WTC11 (cell line): ENCODE results near the gene DDX46. TPM values are rescaled to one million over a fixed set of nuclear protein-coding genes. Genes with fewer than 3 reads are reported as not detected.
"Not testable (repeated sequence)": the region's sequence is repeated elsewhere in the genome, so short reads cannot be mapped to it uniquely, and the experiment has no call there.

Experiments
- ATAC-seq: fragments of 200-7000 bp; cut with Tn5 transposase; 2 replicates; pipeline ENCODE4 v1.10.0; 2021; ENCODE audit warnings: mild to moderate bottlenecking, moderate library complexity
- CTCF ChIA-PET: fragments of 300-600 bp; sonication (Branson Sonifier 250); formaldehyde crosslinking; loops from one replicate; lab custom pipeline; 2021; ENCODE audit warnings: antibody characterized with exemption; lab: Charles Lee
- POLR2A ChIA-PET: fragments of 350-600 bp; sonication (Branson Sonifier 250); formaldehyde crosslinking; loops from one replicate; lab custom pipeline; 2021; ENCODE audit warnings: antibody characterized with exemption; lab: Charles Lee
- DNase-seq: peaks from one replicate; pipeline ENCODE4 v3.0.0; 2021; ENCODE audit warnings: low spot score
- H3K27ac Mint-ChIP-seq: 2 replicates; pipeline ENCODE4 v1.8.0; 2021; ENCODE audit warnings: mixed read lengths
- H3K27me3 Mint-ChIP-seq: 2 replicates; pipeline ENCODE4 v1.8.0; 2021; ENCODE audit warnings: low read depth, mild to moderate bottlenecking, moderate library complexity, mixed read lengths
- H3K36me3 Mint-ChIP-seq: 2 replicates; pipeline ENCODE4 v1.8.0; 2021; ENCODE audit warnings: mixed read lengths
- H3K4me1 Mint-ChIP-seq: 2 replicates; pipeline ENCODE4 v1.8.0; 2022; ENCODE audit warnings: mixed read lengths
- H3K4me3 Mint-ChIP-seq: 2 replicates; pipeline ENCODE4 v1.8.0; 2021; ENCODE audit warnings: mild to moderate bottlenecking, moderate library complexity, mixed read lengths
- H3K9me3 Mint-ChIP-seq: 2 replicates; pipeline ENCODE4 v1.8.0; 2021; ENCODE audit warnings: mixed read lengths
- CREM ChIP-seq: sonication (generic); formaldehyde crosslinking; IDR thresholded peaks from 2 replicates; pipeline ENCODE4 v1.8.1; 2022; ENCODE audit warnings: mild to moderate bottlenecking, missing genetic modification reagents, moderate library complexity
- E2F1 ChIP-seq: sonication (generic); formaldehyde crosslinking; IDR thresholded peaks from 2 replicates; pipeline ENCODE4 v1.8.0; 2022; ENCODE audit warnings: mild to moderate bottlenecking, missing genetic modification reagents
- ELF4 ChIP-seq: sonication (generic); formaldehyde crosslinking; IDR thresholded peaks from 2 replicates; pipeline ENCODE4 v1.8.1; 2022; ENCODE audit warnings: low read depth, mild to moderate bottlenecking, moderate library complexity, missing genetic modification reagents
- GRHL2 ChIP-seq: fragments of 250-450 bp; sonication (Bioruptor Pico); IDR thresholded peaks from 2 replicates; pipeline ENCODE4 v1.8.0; 2022; ENCODE audit warnings: mild to moderate bottlenecking, moderate library complexity; ENCODE audit not compliant: insufficient replicate concordance, severe bottlenecking
- HMGXB4 ChIP-seq: sonication (generic); formaldehyde crosslinking; IDR thresholded peaks from 2 replicates; pipeline ENCODE4 v1.8.1; 2023; ENCODE audit warnings: mild to moderate bottlenecking, moderate library complexity, missing genetic modification reagents
- IRF1 ChIP-seq: sonication (generic); formaldehyde crosslinking; IDR thresholded peaks from 2 replicates; pipeline ENCODE4 v1.8.0; 2023; ENCODE audit warnings: missing genetic modification reagents
- MLX ChIP-seq: sonication (generic); formaldehyde crosslinking; IDR thresholded peaks from 2 replicates; pipeline ENCODE4 v1.8.1; 2023; ENCODE audit warnings: mild to moderate bottlenecking, missing genetic modification reagents, moderate library complexity
- MXD4 ChIP-seq: fragments of 250-450 bp; sonication (Bioruptor Pico); IDR thresholded peaks from 2 replicates; pipeline ENCODE4 v1.8.0; 2021; ENCODE audit warnings: mild to moderate bottlenecking, moderate library complexity, borderline replicate concordance
- NFYB ChIP-seq: sonication (generic); formaldehyde crosslinking; conservative IDR thresholded peaks from 2 replicates; pipeline ENCODE4 v1.8.0; 2022; ENCODE audit warnings: low read depth, missing genetic modification reagents
- NR1H2 ChIP-seq: sonication (generic); formaldehyde crosslinking; IDR thresholded peaks from 2 replicates; pipeline ENCODE4 v1.9.0; 2021; ENCODE audit warnings: mild to moderate bottlenecking, moderate library complexity, missing genetic modification reagents
- STAT6 ChIP-seq: sonication (generic); formaldehyde crosslinking; conservative IDR thresholded peaks from 2 replicates; pipeline ENCODE4 v1.8.1; 2023; ENCODE audit warnings: mild to moderate bottlenecking, low read depth, missing genetic modification reagents, moderate library complexity
- TEAD1 ChIP-seq: sonication (generic); formaldehyde crosslinking; IDR thresholded peaks from 2 replicates; pipeline ENCODE4 v1.8.0; 2022; ENCODE audit warnings: mild to moderate bottlenecking, missing genetic modification reagents
- USF1 ChIP-seq: sonication (generic); formaldehyde crosslinking; IDR thresholded peaks from 2 replicates; pipeline ENCODE4 v1.8.0; 2022; ENCODE audit warnings: mild to moderate bottlenecking, missing genetic modification reagents
- ZNF396 ChIP-seq: fragments of 250-450 bp; sonication (Bioruptor Pico); IDR thresholded peaks from 2 replicates; pipeline ENCODE4 v1.8.0; 2021; ENCODE audit warnings: mild to moderate bottlenecking, moderate library complexity, borderline replicate concordance
- ZNF416 ChIP-seq: fragments of 250-450 bp; sonication (Bioruptor Pico); IDR thresholded peaks from 2 replicates; pipeline ENCODE4 v1.9.0; 2021; ENCODE audit warnings: mild to moderate bottlenecking, inconsistent platforms
- ZNF425 ChIP-seq: fragments of 250-450 bp; sonication (Bioruptor Pico); conservative IDR thresholded peaks from 2 replicates; pipeline ENCODE4 v1.9.0; 2021; ENCODE audit warnings: mild to moderate bottlenecking
- total RNA-seq: library from RNA; stranded (reverse); gene quantifications from 3 replicates; pipeline ENCODE4 v1.2.3, GENCODE V29; 2021

DDX46 gene
- total RNA-seq, 1 experiment from 2014 or later = 123 TPM

- TF ChIP-seq TEAD1 (CRISPR knock-in tag) (no peak), ZNF396 (CRISPR knock-in tag) (no peak)
Observed at GRCh38 chr5:134749415-134749814, 9.2 kb upstream of the DDX46 start (continued).

GRCh38 chr5:134758176-134758503, 439 bp upstream of the DDX46 start:
- POLR2A ChIA-PET = interaction anchor here (0.7 to 2.1 kb wide), 5 partner anchors 18 to 582 kb away, joined by 3 to 12 read pairs (median 3); partner anchors contain the start of gene CAMLG
- H3K27me3 Mint-ChIP-seq = peaks cover 14% of the 10 kb centered on the region
- H3K9me3 Mint-ChIP-seq = no peaks in the 10 kb centered on the region
- peak; percentile 36 for ATAC-seq
- H3K4me1 Mint-ChIP-seq = peaks cover 21% of the 10 kb centered on the region
- peak overlapping the region; percentile 51 for H3K27ac Mint-ChIP-seq
- H3K4me3 Mint-ChIP-seq = peak overlapping the region; percentile 100
- DNase-seq = no peak
- CTCF ChIA-PET = interaction anchor here (0.9 to 3.7 kb wide), 7 partner anchors 9 to 295 kb away, joined by 3 to 27 read pairs (median 3); partner anchors contain the start of gene CAMLG
- no peaks in the 10 kb centered on the region for H3K36me3 Mint-ChIP-seq
- TF ChIP-seq USF1 (CRISPR knock-in tag) (0 out of 2 replicates have a peak, but pooled peaks have one; percentile 4), HMGXB4 (no peak), E2F1 (CRISPR knock-in tag) (no peak), ZNF416 (CRISPR knock-in tag) (no peak), NR1H2 (CRISPR knock-in tag) (no peak)

- peaks cover 65% of the 10 kb centered on the region for H3K36me3 Mint-ChIP-seq
- H3K4me3 Mint-ChIP-seq, DNase-seq, H3K27me3 Mint-ChIP-seq, ATAC-seq, H3K9me3 Mint-ChIP-seq, POLR2A ChIA-PET, H3K4me1 Mint-ChIP-seq, H3K27ac Mint-ChIP-seq: not testable (repeated sequence)
- CTCF ChIA-PET = interaction anchor here (0.7 kb wide), 1 partner anchor 9 kb away, joined by 4 read pairs; no protein-coding TSS in a partner anchor
Observed at GRCh38 chr5:134767528-134768291, 9.1 kb downstream of the DDX46 start.

- POLR2A ChIA-PET = no interaction called here
- CTCF ChIA-PET = interaction anchor here (0.6 to 0.7 kb wide), 2 partner anchors 28 to 94 kb away, joined by 3 read pairs; no protein-coding TSS in a partner anchor
- no peak overlapping the region for H3K4me3 Mint-ChIP-seq
- H3K9me3 Mint-ChIP-seq = no peaks in the 10 kb centered on the region
- ATAC-seq = no peak
- H3K36me3 Mint-ChIP-seq = peaks cover 74% of the 10 kb centered on the region
- no peaks in the 10 kb centered on the region for H3K4me1 Mint-ChIP-seq
- no peaks in the 10 kb centered on the region for H3K27me3 Mint-ChIP-seq
- no peak for DNase-seq
- no peak overlapping the region for H3K27ac Mint-ChIP-seq
- TF ChIP-seq IRF1 = no peak
- no peak for TF ChIP-seq NFYB (CRISPR knock-in tag)
- TF ChIP-seq STAT6 = no peak
- no peak for TF ChIP-seq ELF4 (CRISPR knock-in tag)
- TF ChIP-seq ZNF416 (CRISPR knock-in tag) = no peak
- TF ChIP-seq ZNF425 (CRISPR knock-in tag) = no peak
- TF ChIP-seq CREM (CRISPR knock-in tag) = no peak
- no peak for TF ChIP-seq MXD4 (CRISPR knock-in tag)
- no peak for TF ChIP-seq GRHL2 (CRISPR knock-in tag)
- no peak for TF ChIP-seq MLX (CRISPR knock-in tag)
Observed at GRCh38 chr5:134769206-134769605, 10.6 kb downstream of the DDX46 start.
